HAP-1 (cell line): ENCODE data around the gene DMD.

Experiments
- DNase-seq, 2 experiments: peaks; one replicate each; pipeline ENCODE4 v3.0.0-alpha.2; 2016 to 2020; ENCODE audit warnings: low spot score in 2 of 2
- H3K27me3 ChIP-seq: fragments of 250-450 bp; sonication (Bioruptor Pico); 2 replicates; pipeline ENCODE4 v1.5.1; 2020; ENCODE audit warnings: low read depth, mild to moderate bottlenecking, moderate library complexity
- H3K36me3 ChIP-seq: fragments of 250-450 bp; sonication (Bioruptor Pico); replicated peaks from 2 replicates; pipeline ENCODE4 v1.5.1; 2020; ENCODE audit warnings: mild to moderate bottlenecking
- H3K4me1 ChIP-seq: fragments of 250-450 bp; sonication (Bioruptor Pico); 2 replicates; pipeline ENCODE4 v1.5.1; 2020; ENCODE audit warnings: mild to moderate bottlenecking
- H3K4me3 ChIP-seq: fragments of 250-450 bp; sonication (Bioruptor Pico); 2 replicates; pipeline ENCODE4 v1.5.1; 2020; ENCODE audit warnings: mild to moderate bottlenecking, moderate library complexity
- H3K9me3 ChIP-seq: fragments of 250-450 bp; sonication (Bioruptor Pico); 2 replicates; pipeline ENCODE4 v1.5.1; 2020; ENCODE audit warnings: mild to moderate bottlenecking, moderate library complexity
- in situ Hi-C: fragments of 300-500 bp; cut with MboI; formaldehyde crosslinking; loops from 3 replicates; pipeline ENCODE4 v1.14.3; 2020; ENCODE audit warnings: low sequenced_read_pairs, inconsistent platforms, mixed read lengths

The DMD gene

DNA sequence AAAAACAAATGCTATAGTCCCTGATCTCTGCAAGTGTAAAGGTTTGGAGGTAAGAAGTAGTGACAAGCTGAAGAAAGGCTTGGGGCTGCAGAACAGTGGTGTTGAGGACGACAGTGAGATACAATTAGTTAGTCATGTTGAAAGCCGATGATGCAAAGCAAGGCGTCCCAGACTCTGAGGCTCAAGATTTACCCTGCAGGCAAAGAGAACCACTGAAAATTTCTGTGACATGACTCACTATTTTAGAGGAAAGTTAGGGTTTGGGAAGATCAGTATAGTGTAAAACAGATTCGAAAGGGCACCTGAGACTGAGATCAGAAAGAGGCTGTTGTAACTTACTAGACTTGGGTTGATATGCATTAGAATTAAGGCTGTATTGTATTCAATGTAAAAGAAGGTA is 1858.3 kb downstream of the DMD start:
- peak in 1 of 2 experiments; percentile 36 for DNase-seq
- H3K4me1 ChIP-seq, result peaks cover 51% of the 10 kb centered on the region
- in situ Hi-C loops, result no loop called here

DNA sequence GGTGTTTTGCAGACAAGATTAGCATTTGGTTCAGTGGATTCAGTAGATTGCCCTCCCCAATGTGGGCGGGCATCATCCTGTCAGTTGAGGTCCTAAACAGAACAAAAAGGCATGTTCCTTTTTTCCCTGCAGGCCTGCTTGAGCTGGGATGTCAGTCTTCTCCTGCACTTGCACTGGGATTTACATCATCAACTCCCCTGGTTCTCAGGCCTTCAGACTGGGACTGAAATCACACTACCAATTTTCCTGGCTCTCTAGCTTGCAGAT is 1860.6 kb downstream of the DMD start:
- Histone ChIP-seq H3K4me3 (no peak overlapping the region), H3K36me3 (no peaks in the 10 kb centered on the region), H3K27me3 (peaks cover 7% of the 10 kb centered on the region), H3K9me3 (no peaks in the 10 kb centered on the region), H3K4me1 (peaks cover 28% of the 10 kb centered on the region)
- in situ Hi-C loops, result no loop called here
- DNase-seq, result no peak

More for the DNA sequence above, 1858.3 kb downstream of the DMD start:
- no peaks in the 10 kb centered on the region for H3K9me3 ChIP-seq
- no peaks in the 10 kb centered on the region for H3K36me3 ChIP-seq
- no peak overlapping the region for H3K4me3 ChIP-seq
- peaks cover 7% of the 10 kb centered on the region for H3K27me3 ChIP-seq

DNA sequence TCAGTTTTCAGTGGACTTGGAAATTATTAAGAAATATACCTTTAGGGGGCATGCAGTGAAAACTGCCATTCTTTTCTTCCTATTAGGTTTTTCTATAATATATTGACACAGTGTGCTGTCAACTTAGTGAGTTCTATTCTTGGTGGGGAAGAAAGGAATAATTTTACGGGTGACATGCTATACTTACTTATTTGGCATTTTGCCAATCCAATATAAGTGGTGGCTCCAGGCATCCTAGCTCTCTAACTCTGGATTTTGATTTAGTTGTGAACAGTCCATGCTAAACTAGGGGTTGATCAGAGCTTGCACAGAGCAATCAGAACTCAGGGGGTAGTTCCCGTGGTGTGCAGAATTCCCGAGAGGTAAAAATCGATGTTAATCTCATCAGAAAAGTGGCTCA is 1861.8 kb downstream of the DMD start:
- Histone ChIP-seq H3K36me3 (no peaks in the 10 kb centered on the region), H3K4me1 (peaks cover 18% of the 10 kb centered on the region), H3K4me3 (no peak overlapping the region), H3K27me3 (peaks cover 7% of the 10 kb centered on the region), H3K9me3 (no peaks in the 10 kb centered on the region)
- no peak for DNase-seq
- in situ Hi-C loops, result no loop called here

DNA sequence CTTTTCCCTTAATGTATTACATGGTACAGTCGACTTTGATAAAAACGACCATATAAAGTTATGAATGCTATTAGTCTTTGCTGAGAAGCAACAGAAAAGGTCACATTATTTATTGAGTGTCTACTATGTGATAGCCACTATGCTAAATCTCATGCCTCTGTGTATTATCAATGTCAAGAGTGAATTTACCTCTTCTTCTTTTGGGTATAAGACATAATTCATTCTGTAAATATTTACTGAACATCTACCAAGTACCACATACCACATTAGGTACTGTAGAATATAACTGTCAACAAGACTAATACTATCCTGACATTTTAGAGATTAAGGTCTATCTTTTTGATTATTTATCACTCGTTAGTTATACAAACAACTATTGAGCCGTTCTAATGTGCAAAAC is 1870.8 kb downstream of the DMD start:
- Histone ChIP-seq H3K4me3 (no peak overlapping the region), H3K9me3 (no peaks in the 10 kb centered on the region), H3K4me1 (peaks cover 3% of the 10 kb centered on the region; the same call in 1 of the 2 replicates), H3K36me3 (no peaks in the 10 kb centered on the region), H3K27me3 (no peaks in the 10 kb centered on the region)
- in situ Hi-C loops, result no loop called here
- no peak for DNase-seq

DNA sequence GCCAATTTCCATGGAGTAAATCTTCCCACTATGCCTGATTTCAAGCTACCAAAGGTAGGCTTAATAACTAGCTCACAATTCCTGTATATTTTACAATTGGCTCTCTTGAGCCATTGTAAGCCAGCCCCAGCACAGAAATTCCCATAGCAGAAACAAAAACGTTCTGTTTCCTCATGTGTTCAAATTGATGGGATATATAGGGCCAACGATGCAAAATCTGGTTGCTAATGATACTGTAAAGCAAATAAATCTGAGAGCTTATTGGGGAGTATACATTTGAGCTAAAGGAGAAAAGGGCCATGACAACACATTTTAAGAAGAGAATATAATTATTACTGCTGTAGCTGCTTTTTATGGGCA is 1872.4 kb downstream of the DMD start:
- in situ Hi-C loops, result no loop called here
- no peaks in the 10 kb centered on the region for H3K4me1 ChIP-seq
- no peak for DNase-seq
- no peak overlapping the region for H3K4me3 ChIP-seq
- H3K27me3 ChIP-seq, result no peaks in the 10 kb centered on the region
- no peaks in the 10 kb centered on the region for H3K9me3 ChIP-seq
- no peaks in the 10 kb centered on the region for H3K36me3 ChIP-seq

DNA sequence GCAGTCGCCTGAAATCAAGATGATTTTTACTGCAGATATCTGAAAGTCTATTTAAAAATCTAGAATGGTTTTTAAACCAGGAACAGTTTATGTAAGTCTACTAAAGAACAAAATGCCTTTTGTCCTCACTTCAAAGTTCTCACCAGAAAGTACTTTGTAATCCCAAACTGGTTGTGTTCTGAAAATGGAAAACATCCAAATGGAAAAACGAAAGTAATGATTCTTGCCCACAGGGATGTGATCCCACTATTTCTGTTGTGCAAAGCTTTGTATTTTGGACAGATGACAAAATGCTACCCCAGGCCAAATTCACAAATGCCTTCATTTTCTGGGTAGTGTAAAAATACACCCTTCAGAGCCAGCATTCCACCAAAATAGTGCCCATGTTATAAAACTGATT is 1874.0 kb downstream of the DMD start:
- Histone ChIP-seq H3K4me1 (peaks cover 3% of the 10 kb centered on the region; the same call in 1 of the 2 replicates), H3K36me3 (no peaks in the 10 kb centered on the region), H3K4me3 (no peak overlapping the region), H3K9me3 (no peaks in the 10 kb centered on the region), H3K27me3 (no peaks in the 10 kb centered on the region)
- no peak for DNase-seq
- in situ Hi-C loops, result no loop called here

DNA sequence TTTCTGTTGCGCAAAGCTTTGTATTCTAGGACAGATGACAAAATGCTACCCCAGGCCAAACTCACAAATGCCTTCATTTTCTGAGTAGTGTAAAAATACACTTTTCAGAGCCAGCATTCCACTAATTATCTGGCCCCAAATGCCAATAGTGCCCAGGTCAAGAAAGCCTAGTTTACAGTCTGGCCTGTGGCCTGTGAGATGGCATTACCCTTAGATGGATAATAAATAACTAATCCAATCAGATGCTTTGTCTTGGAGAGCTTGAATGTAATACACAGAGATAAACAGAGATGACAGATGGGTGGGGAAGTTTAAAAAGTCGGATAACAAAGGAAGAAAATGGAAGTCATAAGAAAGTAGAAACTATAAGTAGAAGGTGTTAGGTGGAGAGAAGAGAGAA is 1874.9 kb downstream of the DMD start:
- DNase-seq, result no peak
- in situ Hi-C loops, result no loop called here
- no peaks in the 10 kb centered on the region for H3K27me3 ChIP-seq
- no peak overlapping the region for H3K4me3 ChIP-seq
- peaks cover 3% of the 10 kb centered on the region; the same call in 1 of the 2 replicates for H3K4me1 ChIP-seq
- no peaks in the 10 kb centered on the region for H3K9me3 ChIP-seq
- H3K36me3 ChIP-seq, result no peaks in the 10 kb centered on the region

DNA sequence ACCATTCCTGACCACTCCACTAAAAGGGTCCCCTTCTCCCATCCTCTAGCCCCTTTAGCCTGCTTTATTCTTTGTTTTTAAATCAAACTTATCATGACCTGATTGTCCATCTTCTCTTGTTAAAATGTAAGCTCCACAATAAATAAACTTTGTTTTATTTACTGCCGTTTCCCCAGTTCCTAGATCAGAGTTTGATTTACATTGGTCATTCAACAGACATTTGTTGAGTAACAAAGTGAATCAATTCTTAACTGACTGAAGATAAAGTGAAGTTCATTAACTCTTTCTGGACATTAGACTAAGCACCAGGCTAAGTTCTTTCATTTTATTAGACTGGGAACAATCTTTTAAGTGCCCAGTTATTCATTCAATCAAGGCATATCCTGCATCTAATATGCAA is 1876.4 kb downstream of the DMD start:
- Histone ChIP-seq H3K4me3 (no peak overlapping the region), H3K36me3 (no peaks in the 10 kb centered on the region), H3K4me1 (peaks cover 3% of the 10 kb centered on the region; the same call in 1 of the 2 replicates), H3K27me3 (no peaks in the 10 kb centered on the region), H3K9me3 (no peaks in the 10 kb centered on the region)
- in situ Hi-C loops, result no loop called here
- DNase-seq, result no peak

DNA sequence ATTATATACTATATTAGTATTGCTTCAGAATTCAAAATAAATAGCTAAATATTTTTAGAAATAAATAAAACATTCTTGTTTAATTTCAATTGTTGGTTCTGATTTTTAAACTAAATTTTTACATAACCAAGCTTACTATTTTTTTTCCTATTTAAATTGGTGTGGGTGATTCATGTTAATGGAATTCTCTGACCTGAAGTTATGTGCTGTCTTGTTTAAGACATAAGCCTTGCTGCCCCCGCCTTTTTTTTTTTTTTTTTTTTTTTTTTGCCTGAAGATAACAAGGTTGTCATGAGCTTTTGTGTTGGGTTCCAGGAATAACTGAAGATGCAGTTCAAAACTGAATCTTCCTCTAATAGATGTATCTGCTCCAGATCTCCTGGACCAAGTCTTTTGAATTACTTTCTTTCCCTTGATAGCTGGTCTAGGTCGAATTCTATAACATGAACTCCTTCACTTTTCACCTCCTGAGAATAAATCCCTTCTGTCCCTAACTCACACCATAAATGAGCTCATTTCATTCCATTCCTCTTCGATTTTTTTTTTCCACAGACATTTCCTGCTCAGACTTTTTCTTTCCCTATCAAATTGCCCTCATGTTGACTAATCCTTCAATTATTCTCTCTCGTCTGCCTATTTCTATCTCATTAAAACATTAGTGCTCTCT is 1878.1 kb downstream of the DMD start:
- in situ Hi-C loops, result no loop called here
- no peaks in the 10 kb centered on the region for H3K27me3 ChIP-seq
- H3K36me3 ChIP-seq, result no peaks in the 10 kb centered on the region
- no peak overlapping the region for H3K4me3 ChIP-seq
- DNase-seq, result no peak
- H3K4me1 ChIP-seq, result peaks cover 3% of the 10 kb centered on the region; the same call in 1 of the 2 replicates
- H3K9me3 ChIP-seq, result no peaks in the 10 kb centered on the region

DNA sequence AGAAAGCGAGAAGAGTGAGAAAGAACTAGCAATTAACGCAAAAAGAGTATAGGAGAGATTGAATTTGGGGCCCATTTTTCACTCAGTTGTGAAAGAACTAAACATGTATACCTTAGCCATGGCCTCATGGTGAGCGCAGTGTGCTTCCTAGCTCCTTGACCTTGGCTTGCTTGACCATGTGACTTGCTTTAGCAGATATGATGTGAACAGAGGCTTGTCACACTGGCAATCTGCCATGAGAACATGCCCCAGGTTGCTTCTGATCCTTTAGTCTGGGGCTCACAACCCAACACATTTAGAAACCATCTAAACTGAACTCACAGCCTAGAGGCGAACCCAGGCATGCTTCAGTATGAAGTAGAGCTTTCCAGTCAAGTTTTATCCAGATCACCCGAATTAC is 1879.4 kb downstream of the DMD start:
- in situ Hi-C loops, result no loop called here
- no peaks in the 10 kb centered on the region for H3K27me3 ChIP-seq

DNA sequence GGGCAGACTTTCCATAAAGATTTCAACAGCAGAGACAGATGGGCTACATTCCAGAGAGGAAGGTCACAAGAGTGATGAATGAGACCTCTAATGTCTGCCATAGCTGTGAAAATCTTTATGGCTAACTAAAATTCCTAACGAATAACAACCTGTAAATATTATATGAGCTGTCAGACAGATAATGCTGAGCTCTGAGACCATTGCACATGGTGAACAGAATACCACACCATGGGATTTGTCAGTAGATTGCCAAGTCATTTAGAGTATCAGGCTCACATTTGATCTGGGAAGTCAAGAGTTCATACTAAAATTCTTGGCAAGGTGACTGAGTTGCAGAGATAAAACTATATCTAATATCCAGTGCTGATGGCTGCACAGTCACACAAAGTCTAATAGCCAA is 1880.3 kb downstream of the DMD start:
- no peaks in the 10 kb centered on the region for H3K9me3 ChIP-seq
- H3K4me1 ChIP-seq, result peaks cover 3% of the 10 kb centered on the region; the same call in 1 of the 2 replicates
- H3K36me3 ChIP-seq, result no peaks in the 10 kb centered on the region
- no peak overlapping the region for H3K4me3 ChIP-seq
- in situ Hi-C loops, result no loop called here
- H3K27me3 ChIP-seq, result no peaks in the 10 kb centered on the region
- no peak for DNase-seq

More for the DNA sequence above, 1879.4 kb downstream of the DMD start:
- Histone ChIP-seq H3K9me3 (no peaks in the 10 kb centered on the region), H3K4me1 (peaks cover 3% of the 10 kb centered on the region; the same call in 1 of the 2 replicates), H3K36me3 (no peaks in the 10 kb centered on the region), H3K4me3 (no peak overlapping the region)
- DNase-seq, result no peak

DNA sequence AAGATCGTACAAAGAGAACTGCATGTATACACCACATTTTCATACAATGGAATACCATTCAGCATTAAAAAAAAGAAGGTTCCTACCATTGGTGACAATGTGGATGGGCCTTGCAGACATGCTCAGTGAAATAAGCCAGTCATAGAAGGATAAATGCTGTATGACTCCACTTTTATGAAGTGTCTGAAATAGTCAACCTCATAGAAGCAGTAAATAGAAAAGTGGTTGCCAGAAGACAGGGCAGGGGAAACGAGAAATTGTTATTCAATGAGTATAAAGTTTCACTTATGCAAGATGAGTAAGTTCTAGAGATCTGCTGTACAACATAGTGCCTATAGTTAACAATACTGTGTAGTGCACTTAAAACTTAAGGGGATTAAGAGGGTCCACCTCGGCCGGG is 1882.1 kb downstream of the DMD start:
- no peak for DNase-seq
- Histone ChIP-seq H3K27me3 (no peaks in the 10 kb centered on the region), H3K4me3 (no peak overlapping the region), H3K36me3 (no peaks in the 10 kb centered on the region), H3K9me3 (no peaks in the 10 kb centered on the region), H3K4me1 (peaks cover 3% of the 10 kb centered on the region; the same call in 1 of the 2 replicates)
- in situ Hi-C loops, result no loop called here

DNA sequence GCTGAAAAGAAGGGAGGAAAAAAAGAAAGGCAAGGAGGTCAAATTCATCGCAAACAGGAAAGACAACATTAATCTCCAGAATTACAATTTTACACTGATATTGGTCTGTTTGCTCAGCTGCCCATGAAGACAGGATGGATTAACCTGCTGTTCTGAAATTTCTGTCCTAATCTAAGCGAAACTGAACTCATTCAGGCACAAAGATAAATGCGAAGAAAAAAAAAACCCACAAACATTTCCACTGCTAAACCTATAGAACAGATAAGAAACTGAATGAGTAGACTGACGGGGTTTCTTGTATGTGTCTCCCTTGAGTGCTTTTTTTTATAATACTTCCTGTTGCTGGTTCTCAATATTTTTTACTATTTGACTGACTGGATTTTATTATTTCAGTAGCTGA is 1887.7 kb downstream of the DMD start:
- no peak for DNase-seq
- in situ Hi-C loops, result no loop called here
- Histone ChIP-seq H3K27me3 (no peaks in the 10 kb centered on the region), H3K4me1 (peaks cover 4% of the 10 kb centered on the region), H3K36me3 (no peaks in the 10 kb centered on the region), H3K9me3 (no peaks in the 10 kb centered on the region), H3K4me3 (no peak overlapping the region)

DNA sequence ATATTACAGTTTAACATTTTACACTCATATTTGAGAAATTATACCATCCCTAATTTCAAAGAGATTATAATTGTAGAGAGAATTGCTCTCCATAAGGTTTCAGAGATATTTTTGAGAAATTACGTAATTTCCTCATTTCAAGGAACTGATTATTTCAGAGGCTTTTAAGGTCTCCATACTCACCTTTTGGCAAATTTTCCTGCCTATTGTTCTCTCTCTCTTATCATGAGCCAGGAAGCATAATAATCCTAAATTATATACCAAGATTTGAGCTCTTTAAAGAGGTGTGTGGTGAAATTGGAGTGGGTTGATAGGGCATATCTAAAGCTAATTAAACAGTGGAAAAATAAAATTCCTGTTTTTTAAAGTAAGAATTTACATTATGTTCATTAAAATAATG is 1890.6 kb downstream of the DMD start:
- in situ Hi-C loops, result no loop called here
- Histone ChIP-seq H3K9me3 (no peaks in the 10 kb centered on the region), H3K4me1 (peaks cover 4% of the 10 kb centered on the region), H3K27me3 (no peaks in the 10 kb centered on the region), H3K4me3 (no peak overlapping the region), H3K36me3 (no peaks in the 10 kb centered on the region)
- no peak for DNase-seq

DNA sequence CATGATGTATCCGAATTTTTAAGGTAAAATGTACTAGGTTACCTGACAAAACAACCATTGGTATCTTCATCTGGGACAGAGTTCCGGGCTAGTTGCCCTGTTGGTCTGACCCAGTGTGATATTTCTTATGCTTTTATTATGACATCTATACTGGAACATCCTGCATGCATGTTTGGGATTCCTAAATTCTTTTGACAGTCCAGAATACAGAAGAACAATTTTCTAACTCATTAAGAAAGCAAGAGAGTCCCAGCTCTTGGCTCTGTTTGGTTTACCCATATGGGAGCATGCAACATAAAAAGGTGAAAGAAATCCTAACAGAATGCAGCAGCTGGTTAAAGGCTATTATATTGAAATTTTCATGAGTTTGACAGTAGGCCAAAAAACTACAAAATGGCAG is 1891.8 kb downstream of the DMD start:
- H3K27me3 ChIP-seq, result no peaks in the 10 kb centered on the region
- no peaks in the 10 kb centered on the region for H3K36me3 ChIP-seq
- in situ Hi-C loops, result no loop called here
- H3K9me3 ChIP-seq, result no peaks in the 10 kb centered on the region
- no peak overlapping the region for H3K4me3 ChIP-seq
- H3K4me1 ChIP-seq, result peaks cover 4% of the 10 kb centered on the region
- no peak for DNase-seq
